ENCODE data around the gene BCAR3. TPM values are rescaled to one million over a fixed set of nuclear protein-coding genes. Genes with fewer than 3 reads are reported as not detected.

The BCAR3 gene
- polyA plus RNA-seq = 1.3 and 1.6 TPM in 2 replicates

GRCh38 chr1:93681101-93681988, at the start of gene BCAR3:
TSS of gene BCAR3 (minus strand) at chr1:93681837. CDS start at chr1:93674930, 6,907 bp downstream.

Other genes starting within 250 kb of the BCAR3 start
- gene FNBP1L, start 233.7 kb downstream of the BCAR3 start, polyA plus RNA-seq = 3.1 and 11.2 TPM in 2 replicates
- gene DNTTIP2, start 197.4 kb upstream of the BCAR3 start, polyA plus RNA-seq = 54.2 and 78.7 TPM in 2 replicates
- gene GCLM, start 227.6 kb upstream of the BCAR3 start, polyA plus RNA-seq = 14.9 and 17.9 TPM in 2 replicates